ENCODE results near the gene MLEC.
A peak's percentile ranks its signal among the peaks of the same experiment; 100 is the strongest.

Gene MLEC

GRCh38 chr12:120725151-120725658, 38.3 kb downstream of the MLEC start:
- Histone ChIP-seq H3K4ac (ENCODE audit: low read length) (no peak overlapping the region), H4K8ac (ENCODE audit: low read depth, low read length) (no peak overlapping the region), H3K4me1 (ENCODE audit: control insufficient read depth in 2 of 2, insufficient read depth in 1 of 2, low read depth in 1 of 2, low read length in 2 of 2) (peaks cover 0 to 3% of the 10 kb centered on the region in 2 donors), H2AK5ac (ENCODE audit: low read depth, low read length) (no peak overlapping the region), H2BK5ac (ENCODE audit: low read length) (no peak overlapping the region), H2AFZ (ENCODE audit: low read length) (no peak overlapping the region), H4K91ac (ENCODE audit: low read depth, low read length, poor library complexity) (no peak overlapping the region), H3K27ac (replicated peaks; ENCODE audit: low read length) (no peak overlapping the region), H3K9me3 (replicated peaks in 1 of 2; ENCODE audit: control insufficient read depth in 2 of 2, insufficient read depth in 1 of 2, low read depth in 1 of 2, low read length in 2 of 2) (no peaks in the 10 kb centered on the region), H2BK120ac (ENCODE audit: low read depth, low read length) (no peak overlapping the region), H3K9ac (ENCODE audit: low read depth, low read length, poor library complexity) (no peak overlapping the region), H3K4me2 (ENCODE audit: insufficient read depth, low read length, poor library complexity, severe bottlenecking) (peak overlapping the region; percentile 82), H3K23ac (ENCODE audit: low read depth, low read length, poor library complexity) (no peak overlapping the region), H3K79me1 (ENCODE audit: low read depth, low read length) (peaks cover 2% of the 10 kb centered on the region), H3K18ac (ENCODE audit: low read length) (no peak overlapping the region), H2BK12ac (ENCODE audit: low read length) (no peak overlapping the region), H3K4me3 (ENCODE audit: low read length in 2 of 2) (peak overlapping the region in 1 of 2 donors; percentile 7), H3K36me3 (replicated peaks in 1 of 2; ENCODE audit: control insufficient read depth in 2 of 2, insufficient read depth in 2 of 2, low read length in 2 of 2) (peaks cover 28 to 79% of the 10 kb centered on the region in 2 donors), H3K27me3 (ENCODE audit: control insufficient read depth in 3 of 3, insufficient read depth in 3 of 3, low read depth in 1 of 3, low read length in 3 of 3) (no peaks in the 10 kb centered on the region), H3K14ac (ENCODE audit: low read length) (no peak overlapping the region), H2BK15ac (ENCODE audit: low read length) (no peak overlapping the region)
- no CpG with 5 or more reads among the region's 14 CpGs for WGBS, 2 donors (ENCODE audit: extremely low coverage in 2 of 2, insufficient read length in 2 of 2, insufficient replicate concordance in 1 of 2)
- DNase-seq (ENCODE audit: low spot score): no peak

GRCh38 chr12:120725659-120726509, 38.9 kb downstream of the MLEC start, which contains the start of gene ACADS:
Gene ACADS (plus strand): TSS chr12:120725826. CDS start chr12:120725886, 60 bp downstream.
- no peaks in the 10 kb centered on the region for H3K9me3 ChIP-seq (replicated peaks in 1 of 2; ENCODE audit: control insufficient read depth in 2 of 2, insufficient read depth in 1 of 2, low read depth in 1 of 2, low read length in 2 of 2)
- H2AK5ac ChIP-seq (ENCODE audit: low read depth, low read length): no peak within 1 kb of the TSS
- H3K79me1 ChIP-seq (ENCODE audit: low read depth, low read length): peaks cover 2% of the 10 kb centered on the region
- peak within 1 kb of the TSS; percentile 76 for H3K23ac ChIP-seq (ENCODE audit: low read depth, low read length, poor library complexity)
- peak within 1 kb of the TSS; percentile 53 for H3K9ac ChIP-seq (ENCODE audit: low read depth, low read length, poor library complexity)
- H2BK15ac ChIP-seq (ENCODE audit: low read length): no peak within 1 kb of the TSS
- no peaks in the 10 kb centered on the region for H3K27me3 ChIP-seq (ENCODE audit: control insufficient read depth in 3 of 3, insufficient read depth in 3 of 3, low read depth in 1 of 3, low read length in 3 of 3)
- H2AFZ ChIP-seq (ENCODE audit: low read length): no peak within 1 kb of the TSS
- H2BK5ac ChIP-seq (ENCODE audit: low read length): no peak within 1 kb of the TSS
- no peak within 1 kb of the TSS for H4K8ac ChIP-seq (ENCODE audit: low read depth, low read length)
- no peak within 1 kb of the TSS for H3K27ac ChIP-seq (replicated peaks; ENCODE audit: low read length)
- DNase-seq (ENCODE audit: low spot score): peak; percentile 87
- H3K36me3 ChIP-seq (replicated peaks in 1 of 2; ENCODE audit: control insufficient read depth in 2 of 2, insufficient read depth in 2 of 2, low read length in 2 of 2): peaks cover 21 to 79% of the 10 kb centered on the region in 2 donors
- peak within 1 kb of the TSS in 1 of 2 donors; percentile 84 for H3K4me3 ChIP-seq (ENCODE audit: low read length in 2 of 2)
- H3K18ac ChIP-seq (ENCODE audit: low read length): peak within 1 kb of the TSS; percentile 89
- no peak within 1 kb of the TSS for H4K91ac ChIP-seq (ENCODE audit: low read depth, low read length, poor library complexity)
- WGBS, 2 donors (ENCODE audit: extremely low coverage in 2 of 2, insufficient read length in 2 of 2, insufficient replicate concordance in 1 of 2): no CpG with 5 or more reads among the region's 66 CpGs
- H3K4ac ChIP-seq (ENCODE audit: low read length): no peak within 1 kb of the TSS
- H3K14ac ChIP-seq (ENCODE audit: low read length): no peak within 1 kb of the TSS
- H2BK12ac ChIP-seq (ENCODE audit: low read length): no peak within 1 kb of the TSS
- peak within 1 kb of the TSS; percentile 82 for H3K4me2 ChIP-seq (ENCODE audit: insufficient read depth, low read length, poor library complexity, severe bottlenecking)
- H2BK120ac ChIP-seq (ENCODE audit: low read depth, low read length): no peak within 1 kb of the TSS
- peaks cover 0 to 3% of the 10 kb centered on the region in 2 donors for H3K4me1 ChIP-seq (ENCODE audit: control insufficient read depth in 2 of 2, insufficient read depth in 1 of 2, low read depth in 1 of 2, low read length in 2 of 2)

GRCh38 chr12:120726510-120726793, 39.5 kb downstream of the MLEC start:
- Histone ChIP-seq H3K9me3 (replicated peaks in 1 of 2; ENCODE audit: control insufficient read depth in 2 of 2, insufficient read depth in 1 of 2, low read depth in 1 of 2, low read length in 2 of 2) (no peaks in the 10 kb centered on the region), H3K79me1 (ENCODE audit: low read depth, low read length) (peaks cover 2% of the 10 kb centered on the region), H3K14ac (ENCODE audit: low read length) (no peak overlapping the region), H3K4me1 (ENCODE audit: control insufficient read depth in 2 of 2, insufficient read depth in 1 of 2, low read depth in 1 of 2, low read length in 2 of 2) (peaks cover 0 to 3% of the 10 kb centered on the region in 2 donors), H3K36me3 (replicated peaks in 1 of 2; ENCODE audit: control insufficient read depth in 2 of 2, insufficient read depth in 2 of 2, low read length in 2 of 2) (peaks cover 16 to 73% of the 10 kb centered on the region in 2 donors), H2BK120ac (ENCODE audit: low read depth, low read length) (no peak overlapping the region), H3K4me3 (ENCODE audit: low read length in 2 of 2) (no peak overlapping the region), H3K4ac (ENCODE audit: low read length) (no peak overlapping the region), H3K27me3 (ENCODE audit: control insufficient read depth in 3 of 3, insufficient read depth in 3 of 3, low read depth in 1 of 3, low read length in 3 of 3) (no peaks in the 10 kb centered on the region), H3K18ac (ENCODE audit: low read length) (no peak overlapping the region), H4K8ac (ENCODE audit: low read depth, low read length) (no peak overlapping the region), H4K91ac (ENCODE audit: low read depth, low read length, poor library complexity) (no peak overlapping the region), H2AK5ac (ENCODE audit: low read depth, low read length) (no peak overlapping the region), H2BK12ac (ENCODE audit: low read length) (no peak overlapping the region), H3K27ac (replicated peaks; ENCODE audit: low read length) (no peak overlapping the region), H3K4me2 (ENCODE audit: insufficient read depth, low read length, poor library complexity, severe bottlenecking) (no peak overlapping the region), H3K23ac (ENCODE audit: low read depth, low read length, poor library complexity) (no peak overlapping the region), H3K9ac (ENCODE audit: low read depth, low read length, poor library complexity) (no peak overlapping the region), H2BK15ac (ENCODE audit: low read length) (no peak overlapping the region), H2AFZ (ENCODE audit: low read length) (no peak overlapping the region), H2BK5ac (ENCODE audit: low read length) (no peak overlapping the region)
- no peak for DNase-seq (ENCODE audit: low spot score)
- no CpG with 5 or more reads among the region's 9 CpGs for WGBS, 2 donors (ENCODE audit: extremely low coverage in 2 of 2, insufficient read length in 2 of 2, insufficient replicate concordance in 1 of 2)

- Histone ChIP-seq H3K4me3 (ENCODE audit: low read length in 2 of 2) (no peak overlapping the region), H4K91ac (ENCODE audit: low read depth, low read length, poor library complexity) (no peak overlapping the region), H2BK12ac (ENCODE audit: low read length) (no peak overlapping the region), H3K4me1 (ENCODE audit: control insufficient read depth in 2 of 2, insufficient read depth in 1 of 2, low read depth in 1 of 2, low read length in 2 of 2) (peaks cover 0 to 3% of the 10 kb centered on the region in 2 donors), H2AK5ac (ENCODE audit: low read depth, low read length) (no peak overlapping the region), H4K8ac (ENCODE audit: low read depth, low read length) (no peak overlapping the region), H3K36me3 (replicated peaks in 1 of 2; ENCODE audit: control insufficient read depth in 2 of 2, insufficient read depth in 2 of 2, low read length in 2 of 2) (peaks cover 11 to 68% of the 10 kb centered on the region in 2 donors), H2BK120ac (ENCODE audit: low read depth, low read length) (no peak overlapping the region), H3K4ac (ENCODE audit: low read length) (no peak overlapping the region), H3K79me1 (ENCODE audit: low read depth, low read length) (no peaks in the 10 kb centered on the region), H3K27me3 (ENCODE audit: control insufficient read depth in 3 of 3, insufficient read depth in 3 of 3, low read depth in 1 of 3, low read length in 3 of 3) (no peaks in the 10 kb centered on the region), H3K18ac (ENCODE audit: low read length) (no peak overlapping the region), H3K14ac (ENCODE audit: low read length) (no peak overlapping the region), H3K27ac (replicated peaks; ENCODE audit: low read length) (no peak overlapping the region), H2BK15ac (ENCODE audit: low read length) (no peak overlapping the region), H2BK5ac (ENCODE audit: low read length) (no peak overlapping the region), H3K9ac (ENCODE audit: low read depth, low read length, poor library complexity) (no peak overlapping the region), H3K23ac (ENCODE audit: low read depth, low read length, poor library complexity) (no peak overlapping the region), H3K9me3 (replicated peaks in 1 of 2; ENCODE audit: control insufficient read depth in 2 of 2, insufficient read depth in 1 of 2, low read depth in 1 of 2, low read length in 2 of 2) (no peaks in the 10 kb centered on the region), H3K4me2 (ENCODE audit: insufficient read depth, low read length, poor library complexity, severe bottlenecking) (no peak overlapping the region), H2AFZ (ENCODE audit: low read length) (no peak overlapping the region)
- DNase-seq (ENCODE audit: low spot score): no peak
- WGBS, 2 donors (ENCODE audit: extremely low coverage in 2 of 2, insufficient read length in 2 of 2, insufficient replicate concordance in 1 of 2): no CpG with 5 or more reads among the region's 9 CpGs
Measured at GRCh38 chr12:120726961-120727360, 40.0 kb downstream of the MLEC start.
